NCI-H128 (cell line): ENCODE results near the gene PRPF19.

Source experiments
- DNase-seq: peaks from one replicate; lab custom pipeline; 2025; ENCODE audit not compliant: unreplicated experiment; lab: John Stamatoyannopoulos, UW

PRPF19 gene

DNA sequence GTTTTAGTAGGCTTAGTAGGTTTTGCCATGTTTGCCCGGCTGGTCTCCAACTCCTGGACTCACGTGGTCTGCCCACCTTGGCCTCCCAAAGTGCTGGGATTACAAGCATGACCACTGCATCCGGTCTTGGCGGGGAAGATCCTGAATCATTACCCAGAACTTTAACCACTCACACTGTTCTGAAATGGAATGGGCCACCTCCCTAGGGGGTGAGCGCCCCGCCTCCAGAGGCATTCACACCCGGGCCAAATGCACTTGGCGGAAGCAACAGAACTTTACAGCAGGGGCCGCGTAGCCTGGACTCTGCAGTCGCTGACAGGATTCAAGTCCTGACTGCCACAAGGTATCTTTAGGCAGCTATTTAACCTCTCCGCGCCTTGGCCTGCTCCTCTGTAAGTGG lies 59.1 kb downstream of the PRPF19 start:
- no peak for DNase-seq

DNA sequence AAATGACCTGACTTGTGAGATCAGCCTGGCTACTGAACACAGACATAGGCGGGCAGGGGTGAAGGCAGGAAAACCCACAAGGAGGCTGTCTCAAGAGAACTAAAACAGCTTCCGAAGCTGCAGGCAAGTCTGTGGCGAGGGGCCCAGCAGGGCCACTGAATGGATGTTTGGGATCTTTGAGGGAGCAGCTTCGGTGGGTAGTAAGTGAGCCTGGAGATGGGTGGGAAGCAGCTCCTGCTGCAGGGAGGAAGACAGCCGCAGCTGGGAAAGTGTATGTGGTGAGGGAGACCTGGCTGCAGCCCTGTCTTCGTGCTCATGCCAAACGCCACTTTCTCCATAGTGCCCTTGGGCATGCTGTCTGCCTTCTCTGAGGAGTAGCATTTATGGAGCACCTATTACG lies 61.0 kb downstream of the PRPF19 start:
- no peak for DNase-seq

DNA sequence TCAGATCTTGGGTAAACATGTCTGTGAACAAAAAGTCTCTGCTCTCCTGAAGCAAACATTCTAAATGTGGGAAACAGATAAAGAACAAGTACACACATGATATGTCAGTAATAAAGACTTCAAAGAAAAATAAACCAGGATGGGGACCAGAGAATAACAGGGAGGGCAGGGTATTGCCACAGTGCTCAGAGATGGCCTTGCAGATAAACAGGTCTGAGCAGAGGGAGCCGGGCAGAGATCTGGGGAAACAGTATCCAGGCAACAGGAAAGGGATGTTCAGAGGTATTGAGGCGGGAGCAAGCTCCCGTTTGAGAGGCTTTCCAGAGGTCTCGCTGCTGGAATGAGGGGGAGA lies 61.5 kb downstream of the PRPF19 start:
- no peak for DNase-seq

DNA sequence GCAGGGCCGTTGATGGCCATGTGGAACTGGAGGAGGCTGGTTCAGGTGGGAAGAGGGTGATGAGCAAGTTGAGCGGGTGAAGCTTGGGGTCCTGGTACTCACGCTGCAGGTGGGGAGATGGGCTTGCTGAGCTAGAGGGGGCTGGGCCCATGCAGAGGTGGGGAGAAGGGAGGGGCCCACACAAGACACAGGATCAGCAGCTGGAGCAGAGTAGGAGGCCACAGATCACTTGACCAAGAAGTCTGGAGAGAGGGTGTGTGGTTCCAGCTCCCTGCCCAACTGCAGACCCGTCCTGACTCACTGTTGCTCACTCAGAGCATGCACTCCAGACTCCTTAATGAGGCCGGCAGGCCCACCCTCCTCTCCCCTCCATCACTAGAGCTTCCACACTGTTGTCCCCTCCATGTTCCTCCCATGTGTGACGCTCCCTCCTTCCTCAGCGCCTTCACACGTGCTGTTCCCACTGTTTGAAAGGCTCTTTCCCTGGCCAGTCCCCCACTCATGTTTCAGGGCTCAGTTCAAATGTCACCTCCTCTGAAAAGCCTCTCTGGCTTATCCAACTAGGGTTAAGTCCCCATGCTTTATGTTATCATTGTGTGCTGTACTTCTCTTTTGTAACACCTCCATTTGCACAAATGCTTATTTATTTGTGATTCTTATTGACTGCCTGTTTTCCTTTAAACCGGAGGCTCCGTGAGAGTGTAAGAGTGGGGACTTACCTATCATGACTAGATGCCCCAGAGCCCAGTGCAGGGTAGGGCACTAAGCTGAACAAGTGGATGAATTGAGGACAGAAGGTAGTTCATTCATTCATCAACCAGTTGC lies 62.1 kb downstream of the PRPF19 start:
- no peak for DNase-seq

DNA sequence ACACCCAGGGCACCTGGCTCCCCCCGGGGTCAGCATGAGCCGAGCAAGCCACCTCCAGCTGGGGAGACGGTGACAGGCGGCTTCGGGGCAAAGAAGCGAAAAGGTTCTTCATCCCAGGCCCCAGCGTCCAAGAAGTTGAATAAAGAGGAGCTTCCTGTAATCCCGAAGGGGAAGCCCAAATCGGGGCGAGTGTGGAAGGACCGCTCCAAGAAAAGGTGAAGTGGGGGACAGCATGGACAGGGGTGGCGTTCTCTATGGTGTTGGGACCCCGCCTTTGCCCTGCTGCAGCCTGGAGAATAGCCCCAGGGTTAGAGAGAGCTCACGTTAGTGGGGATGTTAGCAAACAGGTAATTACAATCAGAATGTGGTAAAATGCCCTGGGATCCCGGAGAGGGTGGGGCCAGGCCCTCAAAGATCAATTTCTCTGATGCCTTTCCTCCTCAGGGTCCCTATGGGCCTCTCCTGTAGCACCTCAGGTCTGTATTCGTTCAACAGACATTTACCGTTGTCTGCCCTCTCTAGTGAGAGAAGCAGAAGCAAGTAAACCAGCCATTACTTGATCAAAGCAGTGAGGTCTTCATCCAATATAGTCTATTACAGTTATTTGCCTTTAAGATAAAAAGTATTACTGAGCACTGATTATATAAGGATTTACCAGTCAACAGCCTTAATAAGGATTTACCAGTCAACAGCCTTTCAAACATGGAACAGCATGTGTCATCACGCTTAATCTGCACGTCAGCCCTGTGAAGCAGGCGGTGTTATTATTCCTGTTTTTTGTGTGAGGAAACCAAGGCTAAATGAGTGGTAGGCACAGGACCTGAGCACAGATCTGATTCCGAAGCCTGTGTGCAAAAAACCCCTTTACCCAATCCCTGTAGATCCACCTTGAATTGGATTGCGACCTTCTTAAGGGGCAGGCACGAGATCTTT lies 63.5 kb downstream of the PRPF19 start:
- no peak for DNase-seq

DNA sequence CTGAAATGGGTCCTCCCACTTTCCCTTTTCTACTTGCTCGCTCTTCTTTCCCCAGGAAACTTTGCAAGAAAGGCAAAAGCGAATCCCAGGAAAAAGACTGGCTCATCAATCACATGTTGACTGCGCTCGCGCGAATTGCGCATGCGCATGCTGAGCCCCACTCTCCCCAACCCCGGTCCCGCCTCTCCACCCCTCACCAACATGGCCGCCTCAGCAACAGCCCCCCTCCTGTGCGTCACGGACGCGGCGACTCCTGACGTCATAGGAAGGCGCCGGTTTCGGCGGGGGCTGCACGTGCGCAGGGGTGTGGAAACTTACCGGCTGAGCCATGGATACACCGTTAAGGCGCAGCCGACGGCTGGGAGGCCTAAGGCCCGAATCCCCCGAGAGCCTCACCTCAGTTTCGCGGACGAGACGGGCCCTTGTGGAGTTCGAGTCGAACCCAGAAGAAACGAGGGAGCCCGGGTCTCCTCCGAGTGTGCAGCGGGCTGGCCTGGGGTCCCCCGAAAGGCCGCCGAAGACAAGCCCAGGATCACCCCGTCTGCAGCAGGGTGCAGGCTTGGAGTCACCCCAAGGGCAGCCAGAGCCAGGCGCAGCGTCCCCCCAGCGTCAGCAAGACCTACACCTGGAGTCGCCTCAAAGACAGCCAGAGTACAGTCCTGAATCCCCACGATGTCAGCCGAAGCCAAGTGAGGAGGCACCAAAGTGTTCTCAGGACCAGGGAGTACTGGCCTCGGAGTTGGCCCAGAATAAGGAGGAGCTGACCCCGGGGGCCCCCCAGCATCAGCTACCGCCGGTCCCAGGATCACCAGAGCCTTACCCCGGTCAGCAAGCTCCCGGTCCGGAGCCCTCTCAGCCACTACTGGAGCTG lies 64.4 kb downstream of the PRPF19 start, which contains the start of gene CCDC86:
TSS of gene CCDC86 (plus strand) at position 317 of the 871 bp plus-strand sequence. CDS start at position 329, 12 bp downstream.
- DNase-seq, result peak; percentile 86
